Suprapubic skin (tissue), 4 donors: ENCODE measurements around the gene TSPEAR. TPM values are rescaled to one million over a fixed set of nuclear protein-coding genes. Genes with fewer than 3 reads are reported as not detected.

Experiments
- DNase-seq, 2 donors: peaks; one replicate each; pipeline ENCODE4 v3.0.0-alpha.2; 2019; ENCODE audit warnings: low spot score in 2 of 2
- H3K27ac ChIP-seq: fragments of 200-600 bp; sonication (generic); one replicate; pipeline ENCODE4 v1.5.1; 2019
- H3K27me3 ChIP-seq: fragments of 200-600 bp; sonication (generic); one replicate; pipeline ENCODE4 v1.5.1; 2019
- H3K36me3 ChIP-seq: fragments of 200-600 bp; sonication (generic); one replicate; pipeline ENCODE4 v1.5.1; 2019
- H3K4me1 ChIP-seq: fragments of 200-600 bp; sonication (generic); one replicate; pipeline ENCODE4 v1.5.1; 2019
- H3K4me3 ChIP-seq: fragments of 200-600 bp; sonication (generic); one replicate; pipeline ENCODE4 v1.5.1; 2019; ENCODE audit warnings: mild to moderate bottlenecking
- H3K9me3 ChIP-seq: fragments of 200-600 bp; sonication (generic); one replicate; pipeline ENCODE4 v1.5.1; 2019
- CTCF ChIP-seq, 2 donors: fragments of 200-600 bp in 1 of 2; fragments of 450-650 bp in 1 of 2; sonication (generic) in 1 of 2; IDR thresholded peaks; one replicate each; pipeline ENCODE4 v1.5.1; 2016 to 2019; ENCODE audit warnings: antibody characterized with exemption in 2 of 2, mild to moderate bottlenecking in 1 of 2, moderate library complexity in 1 of 2
- EP300 ChIP-seq: sonication (generic); formaldehyde crosslinking; IDR thresholded peaks from one replicate; pipeline ENCODE4 v1.6.1; 2017; ENCODE audit warnings: antibody characterized with exemption
- POLR2A ChIP-seq, 2 donors: fragments of 450-650 bp; IDR thresholded peaks; one replicate each; pipeline ENCODE4 v1.6.1; 2017; ENCODE audit warnings: antibody characterized with exemption in 2 of 2, mild to moderate bottlenecking in 2 of 2, moderate library complexity in 2 of 2
- POLR2AphosphoS5 ChIP-seq, 3 donors: sonication (generic); formaldehyde crosslinking; IDR thresholded peaks; one replicate each; pipeline ENCODE4 v1.6.1; 2017; ENCODE audit warnings: antibody characterized with exemption in 3 of 3
- WGBS: methylation state at CpG from one replicate; pipeline ENCODE4 v1.1.5; 2018; 5-methylcytosine and 5-hydroxymethylcytosine counted together
- total RNA-seq, 4 donors: library from RNA; depleted of rRNA; stranded (reverse); fragments of >200 nt; gene quantifications; one replicate each; pipeline ENCODE4 v1.1.0, GENCODE V29; 2016

The TSPEAR gene
- total RNA-seq, 4 donors from 2014 or later: 0.21 to 0.59 (median 0.32) TPM; not detected in 1

- Histone ChIP-seq H3K27ac (no peak overlapping the region), H3K9me3 (no peaks in the 10 kb centered on the region), H3K27me3 (no peaks in the 10 kb centered on the region), H3K4me1 (peaks cover 5% of the 10 kb centered on the region), H3K36me3 (no peaks in the 10 kb centered on the region), H3K4me3 (no peak overlapping the region)
- DNase-seq: peak; percentile 36 to 63
- WGBS: 91% methylated on average over 8 of the region's 8 CpGs
- TF ChIP-seq CTCF (IDR thresholded peaks at IDR 0.05): no peak
- TF ChIP-seq POLR2AphosphoS5 (IDR thresholded peaks at IDR 0.05): no peak
- TF ChIP-seq EP300: no peak
- no peak for TF ChIP-seq POLR2A (IDR thresholded peaks at IDR 0.05)
Observed at GRCh38 chr21:44758141-44758561, 46.8 kb upstream of the TSPEAR start.

GRCh38 chr21:44757731-44758130 is 46.4 kb upstream of the TSPEAR start:
- 93% methylated on average over 4 of the region's 6 CpGs for WGBS

GRCh38 chr21:44756423-44757185 is 45.2 kb upstream of the TSPEAR start:
- WGBS: 87% methylated on average over 23 of the region's 23 CpGs
- Histone ChIP-seq H3K4me1 (peaks cover 18% of the 10 kb centered on the region), H3K27ac (no peak overlapping the region), H3K9me3 (no peaks in the 10 kb centered on the region), H3K27me3 (peaks cover 5% of the 10 kb centered on the region), H3K4me3 (no peak overlapping the region), H3K36me3 (no peaks in the 10 kb centered on the region)
- peak in 1 of 2 donors; percentile 44 for DNase-seq
- TF ChIP-seq CTCF (IDR thresholded peaks at IDR 0.05): no peak
- no peak for TF ChIP-seq EP300
- no peak for TF ChIP-seq POLR2A (IDR thresholded peaks at IDR 0.05)
- TF ChIP-seq POLR2AphosphoS5 (IDR thresholded peaks at IDR 0.05): no peak

More at GRCh38 chr21:44757731-44758130, 46.4 kb upstream of the TSPEAR start:
- Histone ChIP-seq H3K4me1 (peaks cover 9% of the 10 kb centered on the region), H3K36me3 (no peaks in the 10 kb centered on the region), H3K27ac (no peak overlapping the region), H3K9me3 (no peaks in the 10 kb centered on the region), H3K4me3 (no peak overlapping the region), H3K27me3 (no peaks in the 10 kb centered on the region)
- TF ChIP-seq CTCF (IDR thresholded peaks at IDR 0.05) (no peak), POLR2A (IDR thresholded peaks at IDR 0.05) (no peak), POLR2AphosphoS5 (IDR thresholded peaks at IDR 0.05) (no peak), EP300 (no peak)
- peak; percentile 34 to 57 for DNase-seq

- Histone ChIP-seq H3K27ac (no peak overlapping the region), H3K4me3 (no peak overlapping the region), H3K4me1 (peaks cover 25% of the 10 kb centered on the region), H3K36me3 (no peaks in the 10 kb centered on the region), H3K9me3 (no peaks in the 10 kb centered on the region), H3K27me3 (peaks cover 16% of the 10 kb centered on the region)
- 69% methylated on average over 5 of the region's 5 CpGs for WGBS
- no peak for TF ChIP-seq EP300
- no peak for TF ChIP-seq POLR2AphosphoS5 (IDR thresholded peaks at IDR 0.05)
- no peak for TF ChIP-seq POLR2A (IDR thresholded peaks at IDR 0.05)
- TF ChIP-seq CTCF (IDR thresholded peaks at IDR 0.05): no peak
- peak in 1 of 2 donors; percentile 22 for DNase-seq
Observed at GRCh38 chr21:44755227-44755626, 43.9 kb upstream of the TSPEAR start.

- H3K36me3 ChIP-seq: no peaks in the 10 kb centered on the region
- H3K9me3 ChIP-seq: no peaks in the 10 kb centered on the region
- peak in 1 of 2 donors; percentile 44 for DNase-seq
- H3K27me3 ChIP-seq: peaks cover 31% of the 10 kb centered on the region
- 59% methylated on average over 17 of the region's 19 CpGs for WGBS
- H3K4me3 ChIP-seq: no peak overlapping the region
- H3K27ac ChIP-seq: no peak overlapping the region
- TF ChIP-seq POLR2A (IDR thresholded peaks at IDR 0.05): no peak
- no peak for TF ChIP-seq CTCF (IDR thresholded peaks at IDR 0.05)
- TF ChIP-seq POLR2AphosphoS5 (IDR thresholded peaks at IDR 0.05): no peak
- TF ChIP-seq EP300: no peak
- peaks cover 27% of the 10 kb centered on the region for H3K4me1 ChIP-seq
Observed at GRCh38 chr21:44753357-44753756, 42.0 kb upstream of the TSPEAR start.
